GM11168 (cell line): ENCODE results near the gene ACOT12.
"Not testable (repeated sequence)": the region's sequence is repeated elsewhere in the genome, so short reads cannot be mapped to it uniquely, and the experiment has no call there.

Experiments
- in situ Hi-C: fragments of 300-500 bp; cut with MboI; formaldehyde crosslinking; loops from one replicate; pipeline ENCODE4 v1.12.0; 2022; ENCODE audit warnings: low sequenced_read_pairs; ENCODE audit not compliant: unreplicated experiment

The ACOT12 gene

DNA sequence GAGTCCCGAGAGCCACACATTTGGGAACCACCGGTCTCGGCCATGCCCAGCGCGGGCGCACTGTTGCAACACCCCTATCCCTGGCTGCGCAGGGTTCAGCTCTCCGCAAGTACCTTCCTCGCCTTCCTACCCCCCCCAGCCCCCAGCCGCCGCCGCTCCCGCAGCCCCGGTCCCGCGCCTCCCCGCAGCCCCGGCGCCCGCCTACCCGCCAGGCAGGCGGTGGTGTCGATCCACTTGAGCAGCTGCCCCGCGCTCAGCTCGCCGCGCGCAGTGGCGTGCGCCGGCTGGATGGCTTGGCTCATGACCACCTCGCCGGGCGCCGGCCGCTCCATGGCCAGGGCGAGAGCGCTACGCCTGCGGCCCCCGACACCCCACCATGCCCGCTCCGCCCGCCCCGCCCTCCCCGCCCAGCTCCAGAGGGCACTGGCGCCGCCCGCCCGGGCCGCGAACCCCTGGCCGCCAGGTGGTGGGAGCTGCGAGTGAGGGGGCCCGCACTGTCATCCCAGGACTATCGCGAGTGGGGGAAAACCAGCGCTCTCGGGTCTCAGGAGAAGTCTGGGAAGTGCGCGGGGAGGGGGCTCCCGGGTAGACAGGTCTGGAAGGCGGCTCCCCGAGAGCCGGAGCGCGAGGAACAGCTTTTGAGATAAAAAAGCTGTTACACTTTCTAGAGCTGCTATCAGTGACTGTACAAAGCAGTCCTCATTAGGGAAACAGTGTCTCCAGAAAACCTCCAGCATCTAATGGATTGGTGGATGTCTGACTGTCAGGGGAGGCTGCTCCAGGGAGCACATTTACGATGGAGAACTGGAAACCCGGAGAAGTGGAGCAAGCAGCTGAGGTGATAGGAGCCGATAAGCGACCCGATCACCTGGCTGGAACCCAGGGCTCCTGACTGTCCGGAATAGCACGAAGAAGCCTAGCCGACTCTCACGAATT lies at the start of gene ACOT12:
Gene ACOT12 (minus strand): TSS at position 352 of the 936 bp plus-strand sequence. CDS start 20 bp downstream, at position 332.
- in situ Hi-C loops: no loop called here

DNA sequence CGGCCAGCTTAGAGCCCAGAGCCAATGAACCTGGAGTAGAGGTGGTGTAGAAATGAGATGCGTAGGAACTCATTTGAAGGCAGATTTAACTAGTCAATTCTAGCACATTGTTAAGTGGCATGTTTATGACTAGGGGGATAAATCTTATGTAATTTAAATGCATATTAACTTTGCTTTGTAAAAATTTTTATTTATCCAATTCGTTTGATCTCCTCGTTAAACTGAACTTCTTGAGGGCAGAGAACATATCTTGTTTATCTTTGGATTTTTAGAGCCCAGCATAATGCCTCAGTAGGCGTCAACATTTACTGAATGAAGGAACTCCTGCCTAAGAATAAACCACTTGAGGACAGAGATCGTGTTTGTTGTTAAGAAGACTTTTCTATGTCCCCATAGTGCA lies 41.1 kb upstream of the ACOT12 start:
- in situ Hi-C loops: no loop called here

DNA sequence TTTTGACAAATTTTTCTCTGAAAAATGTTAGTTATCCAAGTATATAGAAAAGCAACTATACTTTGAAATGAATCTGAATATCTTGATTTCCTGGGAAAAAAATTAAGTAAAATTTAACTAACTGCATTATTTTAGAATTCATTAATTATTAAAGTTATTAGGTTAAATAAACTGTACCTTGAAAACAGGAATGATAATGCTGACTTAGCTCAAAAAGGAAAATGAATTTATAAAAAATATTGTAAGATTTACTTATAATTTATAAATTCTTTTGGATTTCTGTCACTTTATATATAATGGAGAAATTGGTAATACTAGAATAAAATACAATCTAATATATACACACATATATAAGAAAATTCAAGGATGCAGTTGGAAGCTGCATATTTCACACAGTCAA lies 36.1 kb upstream of the ACOT12 start:
- in situ Hi-C loops: no loop called here

DNA sequence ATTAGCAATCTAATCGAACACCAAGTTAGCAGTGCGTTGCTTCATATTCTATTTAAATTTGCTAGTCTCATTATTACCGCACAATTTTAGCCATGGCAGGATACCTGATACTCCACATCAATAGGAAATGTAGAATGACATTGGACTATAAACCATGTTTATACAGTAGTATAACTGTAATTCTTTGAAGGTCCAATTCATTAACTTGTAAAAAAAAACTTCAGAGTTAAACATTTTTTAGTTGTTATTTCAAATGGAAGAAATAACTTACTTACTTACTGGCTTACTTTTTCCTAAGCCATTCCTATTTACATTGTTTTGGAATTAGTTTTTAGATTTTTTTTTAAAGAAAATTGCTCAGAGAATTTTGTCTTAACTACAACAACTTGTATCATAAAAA lies 35.4 kb upstream of the ACOT12 start:
- in situ Hi-C loops: no loop called here

DNA sequence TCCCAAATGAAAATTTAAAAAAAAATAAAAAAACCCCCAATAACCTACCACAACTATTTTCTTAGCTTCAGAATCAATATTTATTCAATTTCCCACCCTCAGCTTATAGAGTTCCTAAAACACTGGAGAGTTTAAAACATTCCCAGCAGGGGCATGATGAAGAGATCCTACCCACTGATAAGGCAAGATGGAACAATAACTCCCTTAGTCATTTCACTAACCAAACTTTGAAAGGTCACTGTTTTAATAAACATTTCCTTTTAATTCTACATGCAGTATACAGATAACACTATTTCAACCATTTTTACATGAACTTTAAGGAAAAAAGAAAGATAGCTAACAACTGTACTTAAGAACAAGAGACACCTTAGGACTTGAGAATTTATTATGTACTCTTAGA lies 34.9 kb upstream of the ACOT12 start:
- in situ Hi-C loops: no loop called here

DNA sequence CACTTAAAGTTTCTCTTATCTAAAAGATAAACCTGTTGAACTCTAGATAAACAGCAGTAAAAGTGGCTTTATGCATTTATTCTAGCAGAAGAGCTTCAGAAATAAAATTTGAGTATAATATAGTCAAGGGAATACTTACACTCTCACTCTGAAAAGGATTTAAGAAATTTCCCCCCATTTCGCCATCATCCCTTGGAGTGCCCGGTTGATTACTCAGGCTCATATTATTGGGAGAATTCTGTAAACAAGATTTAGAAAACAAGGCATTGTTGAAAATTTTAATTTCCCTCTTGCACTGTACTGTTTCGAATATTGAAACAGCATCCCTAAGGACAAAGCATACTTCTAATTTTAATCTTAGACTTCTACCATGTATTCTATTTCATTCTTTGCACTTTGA lies 34.5 kb upstream of the ACOT12 start:
- in situ Hi-C loops: no loop called here

DNA sequence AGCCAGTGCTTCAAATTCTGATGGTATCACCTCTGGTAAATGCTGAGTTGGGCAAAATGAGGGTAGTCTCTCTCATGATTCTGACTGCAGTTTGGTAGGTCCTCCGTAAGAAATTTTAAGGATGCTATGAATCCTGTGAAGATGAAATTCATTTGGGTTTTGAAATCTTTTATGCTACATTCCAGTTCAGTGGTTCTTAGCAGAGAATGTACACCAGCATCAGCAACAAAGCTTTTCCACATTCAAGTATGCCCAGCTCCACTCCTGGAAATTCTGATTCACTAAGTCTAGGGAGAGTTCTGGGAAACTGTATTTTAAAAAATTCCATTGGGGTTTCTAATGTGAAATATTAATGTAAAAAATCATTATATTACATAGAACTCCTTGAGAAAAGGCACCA lies 33.6 kb upstream of the ACOT12 start:
- in situ Hi-C loops: no loop called here

DNA sequence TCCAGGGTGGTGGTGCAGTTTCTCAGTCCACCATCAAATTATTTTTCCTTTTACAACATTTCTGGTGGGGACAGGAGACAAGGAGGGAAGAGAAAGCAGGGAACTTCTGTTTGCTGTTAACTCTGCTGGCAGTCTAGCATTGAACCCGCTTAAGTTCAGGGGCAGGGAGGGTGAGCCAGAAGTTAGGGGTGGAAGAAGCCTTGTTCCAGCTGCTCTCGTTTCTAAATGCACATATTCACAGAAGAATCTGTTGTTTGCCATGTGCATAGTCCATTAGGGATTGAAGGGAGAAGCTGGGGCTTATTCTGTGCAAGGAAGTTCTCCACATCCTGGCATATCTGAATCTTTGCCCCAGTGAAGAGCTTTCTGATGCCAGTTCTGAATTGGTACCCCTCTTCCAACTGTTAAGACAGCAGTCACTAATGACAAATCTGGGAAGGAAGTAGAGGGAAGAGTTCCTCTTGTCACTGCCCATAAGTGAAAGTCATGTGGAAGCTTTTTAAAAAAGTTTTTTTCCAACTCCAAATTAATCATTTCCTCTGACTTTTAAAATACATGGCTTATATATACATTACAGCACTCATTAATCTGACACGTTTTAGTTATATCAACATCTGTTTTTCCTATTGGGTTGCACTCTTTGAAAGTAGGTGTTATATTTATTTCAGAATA lies 32.6 kb upstream of the ACOT12 start:
- in situ Hi-C loops: no loop called here

DNA sequence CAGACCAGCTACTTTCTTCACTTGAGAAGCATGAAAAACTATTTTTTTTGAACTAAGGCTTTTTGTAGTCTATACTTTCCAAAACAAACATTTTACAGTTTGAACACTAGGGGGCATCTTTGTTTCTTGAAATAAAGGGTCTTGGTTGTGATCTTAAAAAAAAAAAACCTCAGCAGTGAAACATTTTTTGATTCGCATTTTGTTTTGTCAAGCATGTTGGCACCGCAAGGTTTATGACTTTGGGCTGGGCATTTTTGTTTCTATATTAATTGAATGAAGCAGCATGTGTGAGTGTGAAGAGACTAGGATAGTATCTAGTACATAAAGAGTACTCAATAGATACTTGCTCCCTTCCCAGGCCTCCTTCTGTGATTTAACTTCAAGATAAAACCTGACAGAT lies 31.6 kb upstream of the ACOT12 start:
- in situ Hi-C loops: no loop called here

DNA sequence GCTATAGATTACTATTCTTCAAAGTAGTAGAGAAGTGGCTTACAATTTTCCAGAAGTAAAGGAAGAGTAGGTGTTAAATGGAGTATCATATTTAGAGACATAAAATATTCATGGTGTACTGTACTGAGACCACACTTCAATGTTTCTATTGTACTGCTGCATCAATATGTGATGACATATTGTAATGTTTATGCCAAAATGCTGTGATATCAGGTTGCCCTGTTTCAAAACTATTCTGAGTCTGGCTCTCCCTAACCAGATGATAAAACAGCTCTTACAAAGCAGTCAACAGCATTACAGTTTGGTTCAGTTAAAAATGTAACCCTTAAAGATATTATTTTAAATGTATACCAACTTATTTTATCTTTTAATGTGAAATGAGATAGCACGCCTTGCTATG lies 30.8 kb upstream of the ACOT12 start:
- in situ Hi-C loops: no loop called here

DNA sequence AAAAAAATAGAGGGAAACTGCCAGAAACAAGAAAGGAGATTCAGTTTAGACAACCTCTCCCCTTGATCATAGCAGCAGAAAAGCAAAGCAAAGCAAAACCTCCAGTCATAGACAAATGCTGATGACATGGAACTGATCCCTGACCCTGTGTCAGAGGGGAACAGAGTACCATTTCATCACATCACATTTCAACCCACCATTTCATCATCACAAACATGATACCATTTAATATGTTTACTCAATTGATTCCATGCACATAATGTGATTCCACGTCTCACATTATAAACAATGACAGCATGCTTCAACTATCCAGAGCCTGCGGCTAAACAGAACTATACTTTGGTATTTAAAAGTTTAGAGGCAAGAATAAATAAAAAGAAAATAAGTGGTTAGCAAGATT lies 28.7 kb upstream of the ACOT12 start:
- in situ Hi-C loops: no loop called here

DNA sequence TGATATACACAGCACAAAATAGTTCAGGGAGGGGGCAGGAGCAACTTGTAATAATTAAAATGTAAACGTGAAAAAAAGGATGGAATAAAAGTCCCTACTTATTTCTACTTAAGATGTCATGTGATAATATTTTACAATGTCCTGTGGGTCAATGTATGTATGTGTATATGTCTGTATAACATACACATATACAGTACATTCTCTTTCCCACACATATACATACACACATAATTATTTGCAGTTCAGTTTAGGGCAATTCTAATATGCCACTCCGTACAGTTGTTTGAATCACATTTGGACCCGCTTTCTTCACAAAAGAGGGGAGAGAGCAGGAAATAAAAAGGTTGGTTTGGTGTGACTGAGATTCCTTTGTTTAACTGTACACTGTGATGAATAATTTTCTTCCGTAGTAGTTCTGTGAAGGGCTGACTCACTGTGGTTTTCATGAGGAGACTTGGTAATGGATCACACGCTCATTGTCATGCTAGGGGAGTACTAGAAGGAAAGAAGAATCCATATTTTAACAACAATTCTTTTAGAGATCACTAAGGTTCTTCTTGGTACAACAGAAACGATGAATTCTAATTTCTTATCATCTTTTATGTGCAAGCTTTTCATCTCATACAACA lies 26.2 kb upstream of the ACOT12 start:
- in situ Hi-C loops: no loop called here

DNA sequence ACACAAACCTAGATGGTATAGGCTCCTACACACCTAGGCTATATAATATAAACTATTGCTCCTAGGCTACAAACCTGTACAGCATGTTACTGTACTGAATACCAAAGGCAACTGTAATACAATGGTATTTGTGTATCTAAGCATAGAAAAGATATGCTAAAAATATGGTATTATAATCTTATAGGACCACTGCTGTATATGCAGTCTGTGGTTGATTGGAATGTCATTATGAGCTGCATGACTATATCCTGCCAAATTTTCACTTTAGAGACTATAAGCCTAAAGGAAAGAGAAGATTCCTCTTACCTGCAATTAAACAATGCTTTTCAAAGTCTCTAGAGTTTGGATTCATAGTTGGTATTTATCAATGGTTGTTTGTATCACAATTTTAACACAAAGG lies 24.7 kb upstream of the ACOT12 start:
- in situ Hi-C loops: no loop called here

DNA sequence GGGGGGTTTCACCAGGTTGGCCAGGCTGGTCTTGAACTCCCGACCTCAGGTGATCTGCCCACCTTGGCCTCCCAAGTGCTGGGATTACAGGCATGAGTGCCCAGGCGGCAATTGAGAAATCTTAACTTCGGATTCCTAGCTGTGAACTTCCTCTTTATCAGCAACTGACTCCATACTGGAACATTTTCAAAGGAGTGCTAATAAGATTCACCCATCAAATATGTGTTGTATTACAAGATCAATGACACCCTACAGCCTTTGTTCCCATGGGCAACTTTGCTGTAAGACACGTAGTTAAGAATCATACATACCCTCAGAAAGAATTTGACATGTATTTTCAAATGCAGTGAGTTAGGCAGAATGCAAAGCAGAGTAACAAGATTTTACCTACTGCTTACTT lies 23.1 kb upstream of the ACOT12 start:
- in situ Hi-C loops: no loop called here

DNA sequence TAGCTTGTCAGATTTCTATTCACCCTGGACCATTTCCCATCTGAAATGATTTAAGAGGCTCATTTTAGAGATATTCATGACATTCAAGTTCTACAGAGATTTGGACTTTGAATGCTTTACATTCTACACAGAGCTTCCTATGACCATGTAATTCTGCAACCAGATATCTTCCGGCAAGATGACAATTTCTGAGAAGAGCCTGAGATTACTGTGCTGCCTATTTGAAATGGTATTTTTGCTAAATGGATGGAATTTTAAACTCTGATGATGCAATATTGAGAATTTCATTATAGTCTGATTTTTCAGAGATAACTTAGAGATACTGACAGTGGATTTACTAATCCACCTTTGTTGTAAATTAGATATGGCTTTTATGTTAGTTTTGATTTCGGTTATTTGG lies 16.0 kb upstream of the ACOT12 start:
- in situ Hi-C loops: no loop called here

DNA sequence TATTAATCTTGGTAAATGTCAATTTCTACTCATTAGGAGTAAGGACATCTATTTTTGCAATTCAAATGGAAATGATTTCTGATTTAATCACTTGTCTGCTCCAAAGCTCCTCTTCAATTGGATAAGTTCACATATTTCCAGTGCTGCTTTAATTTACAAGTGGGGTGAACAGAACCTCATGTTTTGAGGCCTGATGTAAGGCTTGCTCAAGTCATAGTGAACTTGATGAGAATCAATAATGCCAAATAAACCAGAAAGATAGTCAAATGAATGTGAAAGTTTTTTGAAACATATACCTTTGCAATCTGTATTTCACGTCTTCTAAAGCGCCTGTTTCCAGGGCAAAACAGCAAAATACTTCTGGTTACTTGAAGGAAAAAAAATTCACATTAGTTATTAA lies 15.4 kb upstream of the ACOT12 start:
- in situ Hi-C loops: no loop called here

DNA sequence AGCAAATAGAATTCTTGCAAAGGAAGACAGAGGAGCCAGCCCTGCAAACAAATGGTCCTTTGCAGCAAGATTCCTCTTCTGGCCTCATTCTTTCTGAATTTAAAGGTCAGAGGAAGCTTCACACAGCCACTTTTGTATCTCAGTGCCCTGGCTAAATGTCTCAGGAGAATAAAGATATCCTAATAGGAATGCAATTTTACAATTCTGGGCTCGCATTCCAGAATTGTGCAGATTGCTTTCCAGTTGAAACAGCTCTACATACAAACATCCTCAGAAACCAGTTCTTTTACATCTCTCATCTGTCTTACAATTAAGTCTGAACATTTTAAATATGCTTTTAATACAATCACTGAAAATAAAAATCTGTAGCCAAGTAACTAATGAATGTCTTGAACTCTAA lies 14.6 kb upstream of the ACOT12 start:
- in situ Hi-C loops: no loop called here

DNA sequence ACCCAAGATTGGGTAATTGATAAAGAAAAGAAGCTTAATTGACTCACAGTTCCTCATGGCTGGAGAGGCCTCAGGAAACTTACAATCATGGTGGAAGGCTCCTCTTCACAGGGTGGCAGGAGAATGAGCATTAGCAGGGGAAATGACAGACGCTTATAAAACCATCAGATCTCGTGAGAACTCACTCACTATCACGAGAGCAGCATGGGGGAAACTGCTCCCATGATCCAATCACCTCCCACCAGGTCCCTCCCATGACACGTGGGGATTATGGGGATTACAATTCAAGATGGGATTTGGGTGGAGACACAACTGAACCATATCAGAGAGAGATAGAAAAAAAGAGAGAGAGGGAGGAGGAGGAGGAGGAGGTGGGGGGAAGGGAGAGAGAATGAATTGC lies 13.9 kb upstream of the ACOT12 start:
- in situ Hi-C loops: not testable (repeated sequence)

DNA sequence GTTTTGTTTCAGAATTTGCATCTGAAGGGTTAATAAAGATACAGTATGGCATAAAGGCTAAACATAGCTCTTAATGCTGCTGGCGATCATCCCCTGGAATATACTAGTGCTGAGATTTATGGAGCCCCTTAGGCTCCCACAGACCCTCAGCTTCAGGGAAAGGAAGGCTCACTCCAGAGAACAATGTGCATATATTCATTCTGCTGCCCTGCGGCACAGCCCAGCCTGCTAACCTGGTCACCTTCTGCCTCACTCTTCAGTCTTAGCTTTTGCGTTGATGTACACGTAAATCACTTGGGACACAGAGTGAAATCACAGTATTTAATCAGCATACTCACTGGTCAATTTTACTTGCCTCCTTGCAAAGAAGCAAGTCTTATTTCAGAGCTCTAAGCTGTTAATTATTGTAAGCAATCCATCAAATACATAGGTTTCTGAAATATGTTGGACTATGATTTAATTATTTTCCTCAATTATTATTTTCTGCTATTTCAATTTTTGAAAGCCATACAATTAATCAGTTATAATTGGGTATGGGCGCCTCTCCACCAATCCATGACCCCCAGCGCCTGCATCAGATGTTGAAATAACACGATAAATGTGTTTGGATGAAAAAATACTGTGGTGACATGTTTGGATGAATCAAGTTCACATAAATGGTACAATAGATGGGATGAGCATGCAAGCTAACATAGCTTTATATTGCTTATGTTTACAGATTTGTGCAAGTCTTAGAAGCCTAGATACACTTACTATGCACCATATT lies 11.4 kb upstream of the ACOT12 start:
- in situ Hi-C loops: no loop called here

DNA sequence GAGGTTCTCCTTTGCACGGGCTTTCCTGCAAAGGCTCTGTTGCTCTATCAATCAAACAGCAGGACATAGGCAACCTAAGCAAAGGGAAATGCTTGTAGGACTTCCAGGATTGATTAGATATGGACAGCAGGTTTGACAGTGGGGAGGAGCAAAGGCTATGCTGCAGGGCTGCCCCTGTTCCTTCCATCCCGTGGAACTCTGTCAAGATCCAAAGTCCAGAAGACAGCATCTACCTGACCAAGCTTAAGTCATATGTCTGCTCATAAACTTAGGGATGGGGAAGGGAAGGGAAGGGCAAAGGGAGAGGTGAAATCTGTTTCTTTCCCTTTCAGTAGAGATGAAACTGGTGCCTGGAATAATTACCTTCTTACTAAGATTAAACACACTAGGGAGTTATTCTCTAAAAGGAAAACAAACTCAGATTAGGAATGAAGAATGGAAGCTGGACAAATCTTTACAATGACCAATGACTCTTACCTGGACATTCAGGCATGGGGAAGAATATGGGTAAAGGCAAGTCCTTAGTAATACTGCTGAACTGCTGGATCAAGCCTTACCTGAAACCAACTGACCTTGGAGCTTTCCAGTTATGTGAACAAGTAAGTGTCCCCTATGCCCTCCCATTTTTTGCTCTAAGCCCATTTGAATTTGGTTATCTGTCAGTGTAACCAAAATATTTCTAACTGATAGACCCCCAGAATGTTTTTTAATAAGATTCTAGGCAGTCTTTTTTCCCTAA lies 8.4 kb upstream of the ACOT12 start:
- in situ Hi-C loops: no loop called here
